ENCODE data around the gene FAM107A. TPM values are rescaled to one million over a fixed set of nuclear protein-coding genes. Genes with fewer than 3 reads are reported as not detected.

FAM107A gene
- polyA plus RNA-seq, 1 donor (not counting 4 experiments of a cell fraction or from before 2014, with no cell fraction given) = not detected

- DNase-seq (ENCODE audit: low read depth, low spot score) = no peak
- H3K9me1 ChIP-seq (ENCODE audit: control insufficient read depth, extremely low read depth, insufficient read depth, low read length) = no peaks in the 10 kb centered on the region
- TF ChIP-seq, protein P1, sequence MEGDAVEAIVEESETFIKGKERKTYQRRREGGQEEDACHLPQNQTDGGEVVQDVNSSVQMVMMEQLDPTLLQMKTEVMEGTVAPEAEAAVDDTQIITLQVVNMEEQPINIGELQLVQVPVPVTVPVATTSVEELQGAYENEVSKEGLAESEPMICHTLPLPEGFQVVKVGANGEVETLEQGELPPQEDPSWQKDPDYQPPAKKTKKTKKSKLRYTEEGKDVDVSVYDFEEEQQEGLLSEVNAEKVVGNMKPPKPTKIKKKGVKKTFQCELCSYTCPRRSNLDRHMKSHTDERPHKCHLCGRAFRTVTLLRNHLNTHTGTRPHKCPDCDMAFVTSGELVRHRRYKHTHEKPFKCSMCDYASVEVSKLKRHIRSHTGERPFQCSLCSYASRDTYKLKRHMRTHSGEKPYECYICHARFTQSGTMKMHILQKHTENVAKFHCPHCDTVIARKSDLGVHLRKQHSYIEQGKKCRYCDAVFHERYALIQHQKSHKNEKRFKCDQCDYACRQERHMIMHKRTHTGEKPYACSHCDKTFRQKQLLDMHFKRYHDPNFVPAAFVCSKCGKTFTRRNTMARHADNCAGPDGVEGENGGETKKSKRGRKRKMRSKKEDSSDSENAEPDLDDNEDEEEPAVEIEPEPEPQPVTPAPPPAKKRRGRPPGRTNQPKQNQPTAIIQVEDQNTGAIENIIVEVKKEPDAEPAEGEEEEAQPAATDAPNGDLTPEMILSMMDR (optimal IDR thresholded peaks at IDR 0.05 in 1 of 3, IDR thresholded peaks at IDR 0.05 in 1 of 3, conservative IDR thresholded peaks at IDR 0.05 in 1 of 3; ENCODE audit: extremely low read depth in 1 of 3, insufficient read depth in 2 of 3, low read length in 3 of 3) = no peak
- no peak for TF ChIP-seq EZH2 (IDR thresholded peaks at IDR 0.05; ENCODE audit: low read length)
- H2AFZ ChIP-seq (ENCODE audit: control insufficient read depth, low read length) = no peak overlapping the region
- H3K9me3 ChIP-seq (ENCODE audit: control insufficient read depth, low read depth, low read length) = no peaks in the 10 kb centered on the region
- no peaks in the 10 kb centered on the region for H3K79me2 ChIP-seq (ENCODE audit: control insufficient read depth, insufficient read depth, low read length)
- no peak overlapping the region for H3K9ac ChIP-seq (ENCODE audit: control insufficient read depth, extremely low read depth, insufficient read depth, low read length)
- H3K36me3 ChIP-seq (ENCODE audit: control insufficient read depth in 2 of 2, extremely low read depth in 1 of 2, insufficient read depth in 2 of 2, low read length in 2 of 2) = no peaks in the 10 kb centered on the region
- dilution Hi-C loops (cut with MboI; ENCODE audit: extremely low pct_ligation_motif_present, low sequenced_read_pairs) = no loop called here
- no peak for FAIRE-seq
- H3K27ac ChIP-seq (ENCODE audit: control insufficient read depth, insufficient read depth, low read length) = no peak overlapping the region
- H3K4me2 ChIP-seq (ENCODE audit: control insufficient read depth, extremely low read depth, insufficient read depth, low read depth, low read length) = no peak overlapping the region
- H3K27me3 ChIP-seq (ENCODE audit: control insufficient read depth, extremely low read depth, insufficient read depth, low read length) = peaks cover 5% of the 10 kb centered on the region
- H3K4me1 ChIP-seq (ENCODE audit: control insufficient read depth, extremely low read depth, insufficient read depth, low read length) = no peaks in the 10 kb centered on the region
- H4K20me1 ChIP-seq (ENCODE audit: control insufficient read depth, extremely low read depth, insufficient read depth, low read length) = no peaks in the 10 kb centered on the region
- no peak overlapping the region for H3K4me3 ChIP-seq (ENCODE audit: control insufficient read depth in 2 of 3, extremely low read depth in 1 of 3, insufficient read depth in 2 of 3, low read depth in 1 of 3, low read length in 3 of 3)
These were observed 25.5 kb downstream of the FAM107A start for GRCh38 chr3:58551636-58552180.

DNA sequence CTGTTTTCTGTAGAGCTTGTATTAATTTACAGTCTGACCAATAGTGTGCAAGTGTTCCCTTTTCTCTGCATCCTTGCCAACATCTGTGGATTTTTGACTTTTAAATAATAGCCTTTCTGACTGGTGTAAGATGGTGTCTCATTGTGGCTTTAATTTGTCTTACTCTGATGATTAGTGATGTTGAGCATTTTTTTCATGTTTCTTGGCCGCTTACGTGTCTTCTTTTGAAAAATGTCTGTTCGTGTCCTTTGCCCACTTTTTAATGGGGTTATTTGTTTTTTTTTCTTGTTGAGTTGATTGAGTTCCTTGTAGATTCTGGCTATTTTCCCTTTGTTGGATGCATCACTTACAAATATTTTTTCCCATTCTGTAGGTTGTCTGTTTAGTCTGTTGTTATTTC, 32.6 kb downstream of the FAM107A start:
- no peaks in the 10 kb centered on the region for H3K36me3 ChIP-seq (ENCODE audit: control insufficient read depth in 2 of 2, extremely low read depth in 1 of 2, insufficient read depth in 2 of 2, low read length in 2 of 2)
- H3K9me1 ChIP-seq (ENCODE audit: control insufficient read depth, extremely low read depth, insufficient read depth, low read length) = no peaks in the 10 kb centered on the region
- H3K27ac ChIP-seq (ENCODE audit: control insufficient read depth, insufficient read depth, low read length) = no peak overlapping the region
- H2AFZ ChIP-seq (ENCODE audit: control insufficient read depth, low read length) = no peak overlapping the region
- no peaks in the 10 kb centered on the region for H3K4me1 ChIP-seq (ENCODE audit: control insufficient read depth, extremely low read depth, insufficient read depth, low read length)
- dilution Hi-C loops (cut with MboI; ENCODE audit: extremely low pct_ligation_motif_present, low sequenced_read_pairs) = no loop called here
- no peaks in the 10 kb centered on the region for H4K20me1 ChIP-seq (ENCODE audit: control insufficient read depth, extremely low read depth, insufficient read depth, low read length)
- no peaks in the 10 kb centered on the region for H3K27me3 ChIP-seq (ENCODE audit: control insufficient read depth, extremely low read depth, insufficient read depth, low read length)
- no peaks in the 10 kb centered on the region for H3K79me2 ChIP-seq (ENCODE audit: control insufficient read depth, insufficient read depth, low read length)
- H3K9ac ChIP-seq (ENCODE audit: control insufficient read depth, extremely low read depth, insufficient read depth, low read length) = no peak overlapping the region
- TF ChIP-seq, protein P1 (optimal IDR thresholded peaks at IDR 0.05 in 1 of 3, IDR thresholded peaks at IDR 0.05 in 1 of 3, conservative IDR thresholded peaks at IDR 0.05 in 1 of 3; ENCODE audit: extremely low read depth in 1 of 3, insufficient read depth in 2 of 3, low read length in 3 of 3) = no peak
- no peak for TF ChIP-seq EZH2 (IDR thresholded peaks at IDR 0.05; ENCODE audit: low read length)
- H3K9me3 ChIP-seq (ENCODE audit: control insufficient read depth, low read depth, low read length) = no peaks in the 10 kb centered on the region
- no peak for DNase-seq (ENCODE audit: low read depth, low spot score)
- FAIRE-seq = no peak
- H3K4me2 ChIP-seq (ENCODE audit: control insufficient read depth, extremely low read depth, insufficient read depth, low read depth, low read length) = no peak overlapping the region
- no peak overlapping the region for H3K4me3 ChIP-seq (ENCODE audit: control insufficient read depth in 2 of 3, extremely low read depth in 1 of 3, insufficient read depth in 2 of 3, low read depth in 1 of 3, low read length in 3 of 3)
